ENCODE measurements around the gene HOXA13.

DNA sequence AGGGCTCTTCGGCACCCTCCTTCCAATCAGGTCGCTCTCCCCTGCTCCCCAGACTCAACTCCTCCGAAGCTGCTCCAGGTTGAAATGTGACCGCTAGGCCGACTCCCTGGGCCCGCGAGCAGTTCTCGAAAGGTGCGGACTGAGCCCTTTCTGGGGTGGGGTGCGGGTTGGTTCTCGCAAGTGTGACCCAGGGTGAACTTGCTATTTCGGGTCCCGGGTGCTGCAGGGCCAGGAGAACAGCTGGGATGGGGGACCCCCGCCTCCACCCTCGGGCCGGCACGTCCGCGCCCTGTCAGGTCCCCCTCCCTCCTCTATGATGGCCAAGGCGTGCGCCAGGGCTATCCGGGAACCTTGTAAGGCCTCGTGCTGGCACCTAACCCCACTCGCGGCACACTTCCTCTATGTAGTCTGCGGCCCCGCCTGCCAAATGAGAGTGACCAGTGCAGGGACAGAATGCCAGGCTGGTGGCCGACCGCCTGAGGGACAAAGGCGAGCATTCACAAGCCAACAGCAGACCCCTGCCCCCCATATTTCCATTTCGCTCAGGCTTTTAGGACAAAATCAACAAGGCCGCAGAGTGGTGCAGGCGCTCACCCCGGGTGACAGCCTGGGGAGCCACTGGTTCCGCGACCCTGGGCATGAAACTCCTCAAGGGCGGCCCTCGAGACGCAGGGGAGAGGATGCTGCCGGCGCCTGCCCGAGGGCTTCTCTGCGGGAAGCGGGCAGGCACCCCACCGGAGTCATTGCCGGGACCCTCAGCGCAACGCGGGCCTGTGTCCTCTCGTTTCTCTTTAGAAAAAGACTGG, 13.7 kb upstream of the HOXA13 start:
- no peak for TF ChIP-seq CTCF (IDR thresholded peaks at IDR 0.05)
- no peak for TF ChIP-seq EZH2 (IDR thresholded peaks at IDR 0.05; ENCODE audit: borderline replicate concordance, insufficient read depth, low read depth, low read length, poor library complexity, severe bottlenecking)
